ENCODE data around the gene DENND6A.
"Not testable (repeated sequence)": the region's sequence is repeated elsewhere in the genome, so short reads cannot be mapped to it uniquely, and the experiment has no call there.

The DENND6A gene

DNA sequence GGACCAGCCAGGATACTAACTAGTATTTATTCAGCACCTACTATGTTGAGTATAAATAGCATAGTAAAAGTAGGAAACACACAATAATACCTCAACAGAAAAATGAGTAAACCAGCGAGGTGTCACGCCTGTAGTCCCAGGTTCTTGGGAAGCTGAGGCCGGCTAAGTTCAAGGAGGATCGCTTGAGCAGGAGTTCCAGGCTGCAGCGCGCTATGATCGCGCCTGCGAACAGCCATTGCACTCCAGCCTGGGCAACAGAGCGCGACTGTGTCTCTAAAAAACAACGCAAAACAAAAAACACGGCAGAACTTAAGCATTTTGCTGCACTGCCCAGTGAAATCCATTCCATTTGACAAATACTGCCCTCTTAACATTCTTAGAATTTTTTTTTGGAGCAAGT, 1.3 kb upstream of the DENND6A start:
- DNase-seq (ENCODE audit: low read depth) = no peak

DNA sequence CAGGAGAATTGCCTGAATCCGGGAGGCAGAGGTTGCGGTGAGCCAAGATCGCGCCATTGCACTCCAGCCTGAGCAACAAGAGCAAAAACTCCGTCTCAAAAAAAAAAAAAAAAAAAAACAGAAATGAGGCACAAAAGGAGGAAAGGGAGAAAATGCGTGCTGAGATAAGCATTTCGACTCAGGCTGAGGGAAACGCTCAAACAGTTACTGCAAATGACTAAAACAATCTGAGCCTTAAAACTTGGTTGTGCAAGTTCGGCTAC, 813 bp downstream of the DENND6A start:
- DNase-seq (ENCODE audit: low read depth) = not testable (repeated sequence)

DNA sequence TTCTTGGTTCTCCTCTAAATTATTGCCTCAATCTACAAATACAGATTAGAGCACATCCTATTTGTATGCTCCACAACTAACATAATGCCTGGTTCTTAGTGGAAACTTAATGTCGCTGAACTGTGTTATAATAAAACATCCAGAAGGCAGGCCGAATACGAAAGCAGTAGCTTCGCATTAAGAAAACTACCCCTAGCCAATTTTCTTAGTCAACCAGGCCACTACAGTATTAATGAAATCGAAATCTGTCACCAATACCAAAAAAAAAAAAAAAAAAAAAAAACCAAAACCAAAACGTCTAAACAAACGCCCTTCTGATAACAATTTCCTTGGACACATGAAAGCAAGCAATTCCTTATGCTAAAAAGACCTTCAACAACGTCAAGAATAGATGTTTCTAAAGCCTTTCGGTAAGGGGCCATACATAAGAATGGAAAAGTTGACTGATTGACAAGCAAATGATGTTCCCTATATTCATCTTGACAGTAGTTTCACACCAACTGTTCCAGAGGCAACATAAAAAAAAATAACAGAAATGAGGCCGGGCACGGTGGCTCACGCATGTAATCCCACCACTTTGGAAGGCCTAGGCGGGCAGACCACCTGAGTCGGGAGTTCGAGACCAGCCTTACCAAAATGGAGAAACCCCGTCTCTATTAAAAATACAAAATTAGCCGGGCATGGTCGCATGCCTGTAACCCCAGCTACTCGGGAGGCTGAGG, 1.3 kb downstream of the DENND6A start:
- no peak for DNase-seq (ENCODE audit: low read depth)

DNA sequence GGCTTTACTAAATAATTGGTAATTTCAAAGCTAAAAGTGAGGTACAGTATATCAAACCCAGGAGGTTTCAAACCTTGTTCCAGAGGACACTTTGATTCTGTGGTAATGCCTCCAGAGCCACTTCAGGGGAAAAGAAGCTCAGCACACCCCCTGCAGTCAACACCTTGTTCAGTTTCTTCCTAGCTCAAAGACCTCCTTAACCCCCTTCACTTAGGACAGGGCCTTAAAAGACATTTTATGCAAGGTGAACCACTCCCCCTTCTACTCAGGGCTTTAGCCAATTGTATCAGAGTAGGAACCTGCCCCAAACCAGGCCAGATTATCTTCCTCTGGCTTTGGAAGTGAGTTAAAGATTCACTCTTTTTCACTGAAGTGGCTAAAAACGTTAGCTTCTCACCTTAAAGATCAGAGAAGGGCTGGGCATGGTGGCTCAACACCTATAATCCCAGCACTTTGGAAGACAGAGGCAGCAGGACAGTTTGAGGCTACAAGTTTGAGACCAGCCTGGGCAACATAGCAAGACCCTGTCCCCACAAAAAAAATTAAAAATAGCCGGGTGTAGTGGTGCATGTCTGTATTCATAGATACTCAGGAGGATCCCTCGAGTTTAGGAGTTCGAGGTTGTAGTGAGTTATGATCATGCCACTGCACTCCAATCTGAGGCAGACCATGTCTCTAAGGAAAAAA, 3.4 kb downstream of the DENND6A start:
- no peak for DNase-seq (ENCODE audit: low read depth)

DNA sequence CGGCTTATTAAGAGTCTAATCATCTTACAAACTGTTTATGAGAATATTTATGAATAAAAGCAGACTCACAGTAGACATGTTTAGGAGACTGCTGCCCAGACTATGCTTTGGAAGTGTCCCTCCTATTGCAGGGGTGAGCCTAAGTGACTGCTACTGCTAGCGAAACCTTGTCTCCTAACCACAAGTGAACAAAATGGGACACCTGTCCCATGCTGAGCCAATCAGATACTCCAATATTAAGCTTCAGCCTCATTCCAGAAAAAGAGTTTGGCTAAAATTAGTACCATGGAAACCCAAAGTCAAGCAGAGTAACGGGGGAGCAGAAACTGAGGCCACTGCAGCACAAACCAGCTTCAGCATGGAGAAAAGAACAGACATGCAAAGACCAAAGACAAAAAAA, 4.6 kb downstream of the DENND6A start:
- DNase-seq (ENCODE audit: low read depth) = no peak

DNA sequence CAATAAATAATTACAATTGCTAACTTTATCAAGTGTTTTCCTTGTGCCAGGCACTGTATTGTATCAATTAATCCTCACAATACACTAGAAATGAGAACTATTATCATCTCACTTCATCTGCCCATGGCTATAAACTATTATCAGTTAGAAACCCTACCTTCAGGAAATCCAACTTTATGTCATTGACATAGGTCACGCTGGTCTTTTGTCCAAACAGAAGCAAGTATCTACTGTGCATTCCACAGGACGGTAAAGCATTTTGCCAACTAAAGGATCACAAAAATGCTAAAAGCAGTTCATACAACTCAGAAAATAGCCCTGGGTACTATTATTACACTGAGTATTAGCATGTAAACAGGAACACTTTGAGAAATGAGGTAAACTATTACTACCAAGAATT, 9.6 kb downstream of the DENND6A start:
- DNase-seq (ENCODE audit: low read depth) = no peak

DNA sequence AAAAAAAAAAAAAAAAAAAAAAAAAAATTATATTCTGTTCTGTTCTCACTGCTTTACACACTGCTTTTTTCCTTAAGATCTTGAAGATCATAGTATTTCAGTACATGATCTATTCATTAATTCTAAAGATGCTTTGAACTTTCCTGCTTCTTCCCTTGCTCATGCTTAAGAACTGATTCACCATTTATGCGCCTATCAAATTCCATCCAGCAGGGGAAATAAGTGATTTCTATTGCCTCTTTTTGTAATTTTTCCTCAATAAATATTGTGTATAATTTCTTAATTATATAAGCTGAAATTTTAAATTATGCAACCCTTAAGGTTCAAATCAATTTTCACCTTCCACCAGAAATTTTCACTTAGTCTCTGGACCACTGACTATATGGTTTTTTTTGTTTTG, 10.6 kb downstream of the DENND6A start:
- DNase-seq (ENCODE audit: low read depth) = no peak

DNA sequence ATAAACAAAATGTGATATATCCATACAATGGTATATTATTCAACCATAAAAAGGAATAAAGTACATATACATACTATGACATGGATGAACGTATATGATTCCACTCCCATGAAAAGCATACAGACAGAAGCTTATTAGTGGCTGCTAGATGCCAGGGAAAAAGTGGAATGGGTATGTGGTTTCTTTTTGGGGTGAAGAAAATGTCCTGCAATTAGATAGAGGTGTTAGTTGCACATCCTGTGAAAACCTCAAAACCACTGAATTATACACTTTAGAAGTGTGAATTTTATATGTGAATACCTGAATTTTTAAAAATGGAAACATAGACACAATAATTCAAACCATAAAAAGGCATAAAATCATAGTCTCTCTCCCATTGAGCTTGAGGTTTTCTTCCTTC, 11.2 kb downstream of the DENND6A start:
- DNase-seq (ENCODE audit: low read depth) = no peak

DNA sequence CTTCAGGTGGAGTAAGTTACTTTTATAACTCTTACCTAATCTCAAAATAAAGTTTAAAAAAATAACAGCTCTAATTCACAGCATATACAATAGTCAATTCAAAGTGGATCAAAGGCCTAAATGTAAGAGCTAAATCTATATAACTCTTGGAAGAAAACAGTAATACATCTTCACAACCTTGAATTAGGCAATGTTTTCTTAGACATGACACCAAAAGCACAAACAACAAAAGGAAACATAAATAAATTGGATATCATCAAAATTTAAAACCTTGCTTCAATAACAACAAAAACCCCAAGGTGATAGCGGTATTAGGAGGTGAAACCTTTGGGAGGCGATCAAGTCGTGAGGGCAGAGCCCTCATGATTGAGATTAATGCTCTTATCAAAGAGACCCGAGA, 12.8 kb downstream of the DENND6A start:
- no peak for DNase-seq (ENCODE audit: low read depth)

DNA sequence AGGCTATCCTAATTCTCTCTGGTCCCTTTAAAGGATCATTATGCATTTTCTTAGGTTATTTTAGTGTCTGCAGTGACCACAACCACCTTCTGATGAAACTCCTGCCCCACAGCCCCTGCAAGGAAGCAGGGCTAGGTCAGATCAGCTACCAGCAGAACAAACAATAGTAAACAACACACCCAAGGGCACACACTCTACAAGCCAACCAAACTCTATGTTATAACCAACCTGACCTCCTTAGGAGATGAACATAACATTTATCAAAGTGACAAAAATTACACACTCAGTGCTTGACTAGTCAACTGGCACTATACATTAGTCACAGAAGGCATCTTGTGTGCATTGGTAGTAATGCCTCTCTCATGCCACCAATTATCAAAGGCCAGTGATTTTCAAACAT, 17.3 kb downstream of the DENND6A start:
- DNase-seq (ENCODE audit: low read depth) = no peak

DNA sequence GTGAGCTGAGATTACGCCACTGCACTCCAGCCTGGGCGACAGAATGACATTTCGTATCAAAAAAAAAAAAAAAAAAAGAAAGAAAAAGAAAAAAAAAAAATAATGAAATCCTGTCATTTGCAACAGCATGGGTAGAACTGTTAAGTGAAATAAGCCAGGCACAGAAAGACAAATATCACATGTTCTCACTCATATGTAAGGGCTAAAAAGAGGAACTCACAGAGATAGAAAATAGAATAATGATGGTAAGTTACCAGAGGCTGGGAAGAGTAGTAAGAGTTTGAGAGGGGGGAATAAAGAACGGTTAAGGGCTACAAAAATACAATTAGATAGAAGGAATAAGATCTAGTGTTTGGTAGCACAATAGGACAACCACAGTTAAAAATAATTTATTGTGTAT, 19.7 kb downstream of the DENND6A start:
- DNase-seq (ENCODE audit: low read depth) = no peak

DNA sequence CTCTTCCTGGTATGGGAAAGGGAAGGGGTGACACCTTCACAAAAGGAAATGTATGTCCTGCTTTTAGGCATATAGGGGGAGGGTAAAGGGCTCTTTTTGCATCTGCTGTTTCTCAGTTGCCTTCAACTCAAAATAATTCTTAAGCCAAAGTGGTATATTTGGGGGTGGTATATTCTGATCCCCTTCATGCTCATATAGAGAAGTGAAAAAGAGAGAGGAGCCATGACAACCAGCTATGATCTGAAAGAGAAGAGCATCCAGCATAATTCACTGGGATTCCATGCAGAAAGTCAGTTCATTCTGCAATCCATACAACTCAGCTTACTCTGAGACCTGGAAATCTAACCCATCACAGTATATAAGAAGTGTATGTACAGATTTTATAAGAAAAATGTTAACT, 22.3 kb downstream of the DENND6A start:
- DNase-seq (ENCODE audit: low read depth) = no peak

DNA sequence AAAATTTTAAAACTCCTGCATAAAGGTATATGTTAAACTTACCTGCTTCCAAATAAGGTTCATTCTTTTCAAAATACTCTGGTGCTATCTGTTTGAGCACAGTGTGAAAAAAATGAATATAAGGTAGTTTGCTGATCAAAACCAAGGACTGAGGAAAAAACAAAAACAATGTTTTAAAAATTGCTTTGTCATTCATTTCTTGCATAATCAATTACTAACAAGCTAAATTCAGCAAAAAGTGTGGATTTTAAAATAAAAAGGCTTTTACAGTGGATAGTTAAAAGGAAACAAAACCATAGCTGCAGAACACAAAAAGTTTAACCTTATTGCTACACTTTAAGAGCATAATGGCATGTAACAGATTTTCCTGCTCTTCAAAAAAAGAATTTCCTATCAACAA, 31.5 kb downstream of the DENND6A start:
- DNase-seq (ENCODE audit: low read depth) = no peak

DNA sequence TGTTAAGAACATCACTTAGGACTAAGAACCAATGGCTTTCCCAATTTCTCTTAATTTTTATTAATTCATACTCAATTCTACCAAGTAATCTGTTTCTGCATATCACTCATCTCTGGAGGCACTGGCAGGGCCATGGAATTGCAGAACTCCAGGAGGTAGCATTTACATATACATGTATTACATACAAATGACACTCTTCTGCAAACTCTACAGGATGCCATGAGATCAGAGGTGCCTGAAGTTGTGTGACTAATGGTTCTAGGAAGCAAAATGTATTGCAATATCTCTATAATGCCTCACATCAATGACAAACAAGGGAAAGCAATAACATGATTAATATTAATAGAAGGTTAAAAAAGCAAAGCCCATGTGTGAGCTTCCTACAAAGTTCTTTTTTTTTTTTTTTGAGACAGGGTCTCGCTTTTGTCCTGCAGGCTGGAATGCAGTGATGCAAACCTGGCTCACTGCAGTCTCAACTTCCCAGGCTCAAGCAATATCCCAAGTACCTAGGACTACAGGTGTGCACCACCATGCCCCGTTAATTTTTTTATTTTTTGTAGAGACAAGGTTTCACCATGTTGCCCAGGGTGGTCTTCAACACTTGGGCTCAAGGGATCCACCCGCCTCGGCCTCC, 33.0 kb downstream of the DENND6A start:
- DNase-seq (ENCODE audit: low read depth) = no peak

DNA sequence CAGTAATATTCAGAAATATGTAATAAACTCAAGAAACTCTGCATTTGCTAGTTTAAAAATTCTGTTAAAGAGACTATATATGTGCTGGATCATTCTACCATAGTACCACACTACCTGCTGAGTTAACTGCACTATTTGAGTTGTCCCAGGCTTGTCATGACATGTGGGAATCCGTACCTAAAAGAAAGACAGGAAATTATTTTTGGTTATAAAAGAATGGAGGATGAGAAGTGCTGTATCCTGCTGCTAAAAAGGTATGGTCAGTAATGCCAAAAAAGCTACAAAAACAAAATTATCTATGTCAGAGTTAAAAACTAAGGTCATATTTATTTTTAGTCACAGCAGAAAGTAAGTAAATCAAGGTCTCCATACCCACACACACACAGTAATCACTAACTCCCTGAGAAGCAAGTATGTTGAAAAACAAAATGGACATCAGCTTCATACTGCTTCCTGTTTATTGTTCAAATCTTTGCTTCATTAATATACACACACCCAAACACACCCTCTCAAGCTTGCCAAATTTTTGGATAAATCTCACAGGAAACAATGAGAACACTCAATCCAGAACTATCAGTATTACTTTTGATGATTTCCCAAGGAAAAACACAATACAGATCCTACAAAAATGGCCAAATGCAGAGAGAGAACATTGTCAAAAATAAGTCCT, 33.7 kb downstream of the DENND6A start:
- no peak for DNase-seq (ENCODE audit: low read depth)

DNA sequence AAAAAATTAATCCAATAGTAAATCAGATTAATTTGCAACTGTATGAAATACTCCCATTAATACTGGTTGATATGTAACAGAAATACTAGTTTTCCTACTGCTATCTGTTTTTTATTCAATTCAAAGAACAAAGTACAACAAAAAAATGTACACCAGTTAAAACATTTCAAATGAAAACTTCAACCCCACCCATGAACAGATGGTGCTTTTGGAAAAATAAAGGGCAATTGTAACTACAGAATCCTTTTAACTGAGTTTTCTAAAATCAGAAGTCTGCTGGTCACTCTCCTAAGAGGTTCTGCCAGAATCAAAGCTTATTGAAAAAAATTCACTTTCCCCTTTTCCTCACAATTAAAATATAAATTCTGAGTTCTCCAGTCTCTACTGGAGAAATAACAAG, 34.3 kb downstream of the DENND6A start:
- DNase-seq (ENCODE audit: low read depth) = no peak

DNA sequence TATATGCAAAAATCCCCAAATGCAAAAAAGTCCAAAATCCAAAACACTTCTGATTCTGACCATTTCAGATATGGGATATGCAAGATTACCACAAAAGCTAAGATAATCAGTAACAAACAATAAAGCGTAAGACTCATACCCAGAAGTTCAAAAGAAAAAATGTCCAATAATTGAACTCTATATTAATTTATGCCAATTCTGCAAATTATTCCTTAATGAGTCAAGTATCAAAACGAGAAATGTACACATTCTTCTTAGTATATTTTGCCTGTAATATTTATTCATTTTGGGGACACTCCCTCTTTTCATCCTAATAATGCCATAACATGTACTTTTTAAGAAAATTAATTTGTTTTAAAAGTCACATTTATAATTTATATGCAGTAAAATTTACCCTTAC, 37.1 kb downstream of the DENND6A start:
- no peak for DNase-seq (ENCODE audit: low read depth)

DNA sequence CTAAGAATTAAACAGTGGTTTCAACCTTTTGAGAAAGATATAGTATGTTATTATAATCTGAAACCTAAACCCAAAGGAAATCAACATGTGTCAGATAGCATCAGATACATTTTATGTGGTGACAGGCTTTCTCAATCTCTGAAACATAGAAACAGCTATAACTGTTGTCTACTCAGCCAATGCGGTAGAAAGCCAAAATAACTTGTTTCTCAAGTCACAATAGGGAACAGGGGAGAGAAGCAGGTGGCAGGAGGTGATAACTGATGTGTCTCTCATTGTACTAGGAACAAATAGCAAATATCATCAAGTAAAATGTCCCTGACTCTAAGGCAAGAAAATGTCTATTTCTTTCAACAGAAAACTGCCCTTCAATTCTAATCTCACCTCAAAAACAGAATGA, 38.6 kb downstream of the DENND6A start:
- no peak for DNase-seq (ENCODE audit: low read depth)

DNA sequence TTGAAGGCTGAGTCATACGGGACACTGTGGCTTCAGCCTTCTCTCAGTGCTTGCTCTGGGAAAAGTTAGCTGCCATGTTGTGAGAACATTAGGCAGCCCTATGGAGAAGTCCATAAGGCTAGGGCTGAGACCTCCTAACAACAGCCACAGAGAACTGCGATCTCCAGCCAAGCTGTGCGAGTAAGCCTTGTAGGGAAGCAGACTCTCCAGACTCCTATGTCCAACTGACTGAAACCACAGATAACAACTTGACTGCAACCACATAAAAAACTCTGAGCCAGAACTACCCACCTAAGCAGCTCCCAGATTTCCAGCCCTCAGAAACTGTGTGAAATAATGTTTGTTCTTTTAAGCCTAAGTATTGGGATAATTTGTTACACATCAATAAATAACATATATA, 40.7 kb downstream of the DENND6A start:
- DNase-seq (ENCODE audit: low read depth) = no peak

DNA sequence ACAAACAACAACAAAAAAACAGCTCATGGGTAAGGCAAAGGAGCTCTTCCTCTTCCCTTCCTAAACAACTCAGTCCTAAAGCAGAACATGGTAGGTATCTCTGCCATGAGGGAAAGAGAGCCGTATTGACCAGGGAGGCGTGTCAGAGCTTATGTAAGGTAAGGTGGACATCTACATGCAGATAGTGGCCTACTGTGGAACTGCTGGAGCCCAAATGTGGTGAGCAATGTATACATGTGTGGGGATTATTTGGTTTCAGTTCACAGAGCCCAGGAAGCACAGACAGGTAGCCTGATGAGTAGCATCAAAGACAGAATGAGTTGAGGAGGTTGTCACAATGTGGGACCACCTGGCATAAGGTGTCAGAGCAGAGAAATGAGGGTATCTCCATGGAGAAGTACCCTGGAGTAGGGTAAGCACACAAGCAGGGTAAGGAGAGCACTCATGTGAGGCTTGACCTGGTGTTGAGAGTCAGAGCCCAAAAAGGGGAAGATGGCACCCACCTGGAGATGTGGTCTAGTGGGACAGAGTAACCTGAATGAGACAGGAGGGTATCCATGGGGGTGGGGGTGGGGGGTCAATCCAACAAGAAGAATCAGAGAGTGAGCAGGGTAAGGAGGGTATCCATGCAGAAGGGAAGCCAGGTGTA, 45.5 kb downstream of the DENND6A start:
- no peak for DNase-seq (ENCODE audit: low read depth)

DNA sequence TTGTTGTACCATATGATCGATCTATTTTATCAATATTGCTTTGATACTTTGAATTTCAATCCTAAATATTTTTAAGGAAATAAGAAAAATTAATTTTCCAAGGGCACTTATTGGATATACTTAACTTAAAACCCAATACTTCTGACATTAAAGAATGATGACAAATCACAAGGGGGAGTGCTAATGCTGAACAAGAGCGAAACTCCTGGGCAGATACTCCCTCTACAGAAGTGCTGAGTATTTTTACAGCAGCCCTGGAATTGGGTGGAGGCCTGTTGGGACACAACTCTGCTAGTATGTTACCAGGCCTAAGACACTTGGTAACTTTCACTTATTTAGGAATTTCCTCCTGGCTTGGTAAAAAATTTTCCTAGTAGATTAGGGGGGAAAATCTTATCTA, 46.2 kb downstream of the DENND6A start:
- DNase-seq (ENCODE audit: low read depth) = no peak

DNA sequence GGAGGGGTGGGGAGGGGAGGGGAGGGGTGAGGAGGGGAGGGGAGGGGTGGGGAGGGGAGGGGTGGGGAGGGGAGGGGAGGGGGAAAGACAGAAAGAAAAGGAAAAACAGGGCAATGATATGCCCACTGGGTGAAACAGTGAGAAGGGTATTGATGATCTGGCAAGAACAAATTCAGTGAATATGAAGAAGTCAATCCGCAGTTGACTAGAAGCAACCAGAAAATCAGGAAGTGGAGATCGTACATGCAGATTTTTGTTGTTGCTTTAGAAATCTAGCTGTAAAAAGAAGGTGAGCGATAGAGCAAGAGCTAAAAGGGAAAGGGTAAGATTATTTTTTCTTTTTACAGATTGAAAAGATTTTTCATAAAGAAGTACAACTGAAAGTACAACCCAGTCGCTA, 48.1 kb downstream of the DENND6A start:
- DNase-seq (ENCODE audit: low read depth) = no peak

DNA sequence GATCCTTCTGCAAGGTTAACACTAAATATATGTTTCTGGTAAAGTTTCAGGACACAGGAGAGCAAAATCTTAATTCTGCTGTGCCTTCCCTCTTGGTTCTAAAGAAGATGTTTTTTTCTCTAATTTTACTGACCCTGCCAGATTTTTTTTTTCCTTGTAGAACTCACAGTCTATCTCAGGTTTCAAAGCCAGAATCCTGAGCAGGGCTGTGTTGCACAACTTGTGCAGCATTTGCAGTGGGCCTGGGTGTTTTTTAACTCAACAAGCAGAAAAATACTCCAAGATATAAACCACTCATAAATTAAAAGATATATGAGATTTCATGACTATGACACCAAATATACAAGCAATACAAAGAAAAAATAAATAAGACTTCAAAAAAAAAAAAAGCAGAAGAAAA, 55.5 kb downstream of the DENND6A start:
- DNase-seq (ENCODE audit: low read depth) = no peak
